ENCODE measurements around the gene NTSR1. TPM values are rescaled to one million over a fixed set of nuclear protein-coding genes. Genes with fewer than 3 reads are reported as not detected.

Gene NTSR1
- polyA plus RNA-seq, 1 experiment = 0.09 TPM

DNA sequence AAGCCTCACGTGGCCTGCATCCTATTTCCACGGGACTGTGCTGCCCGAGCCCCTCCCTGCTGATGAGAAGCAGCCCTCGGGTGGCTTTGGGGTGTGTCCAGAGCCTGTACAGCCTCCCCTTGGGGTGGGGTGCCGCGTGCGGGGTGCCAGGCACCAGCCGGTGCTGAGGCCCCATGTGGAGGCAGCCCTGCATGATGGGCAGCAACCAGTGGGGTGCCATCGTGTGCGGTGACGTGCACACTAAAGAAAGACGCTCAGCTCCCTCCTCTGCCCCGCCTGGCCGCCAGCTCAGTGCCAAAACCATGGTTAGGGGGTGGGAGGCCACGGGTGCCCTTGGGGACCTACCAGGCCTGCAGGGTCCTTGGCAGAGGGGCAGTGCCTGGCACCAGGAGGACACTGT is 26.2 kb downstream of the NTSR1 start:
- TF ChIP-seq CTCF (IDR thresholded peaks at IDR 0.05; ENCODE audit: low read depth, low read length) = no peak
- CTCF ChIA-PET = no interaction called here
- no peak overlapping the region for H3K4me3 ChIP-seq (ENCODE audit: low read depth, low read length)
- no peak for DNase-seq (ENCODE audit: low read depth, low spot score)
- peaks cover 12% of the 10 kb centered on the region for H3K27me3 ChIP-seq (ENCODE audit: control insufficient read depth, insufficient read depth, low read length)
- POLR2A ChIA-PET = no interaction called here
- no peak overlapping the region for H3K27ac ChIP-seq (ENCODE audit: low read depth, low read length)
- H3K9me3 ChIP-seq (ENCODE audit: control insufficient read depth, insufficient read depth, low read length) = peaks cover 3% of the 10 kb centered on the region

DNA sequence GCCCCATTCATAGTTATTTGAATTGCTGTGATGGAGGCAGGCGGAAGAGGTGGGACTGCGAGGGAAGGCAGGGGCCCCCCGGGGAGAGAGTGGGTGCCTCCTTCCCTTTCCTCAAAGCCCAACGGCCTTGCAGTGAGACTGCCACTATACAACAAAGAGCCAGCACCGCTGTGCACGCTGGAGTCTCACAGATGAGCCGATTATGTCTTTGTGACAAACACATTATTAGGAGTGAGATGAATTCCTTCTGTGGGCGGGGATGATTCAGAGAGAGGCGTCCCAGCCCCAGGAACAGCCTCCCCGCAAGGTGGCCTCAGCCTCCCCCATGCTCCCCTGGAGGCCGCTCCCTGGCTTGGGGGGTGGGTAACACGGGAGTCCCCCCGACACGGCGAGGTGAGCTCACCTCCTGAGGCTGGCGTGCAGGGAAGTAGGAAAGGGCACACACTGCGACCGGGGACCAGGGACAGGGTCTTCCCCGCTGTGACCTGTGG is 26.7 kb downstream of the NTSR1 start:
- no peak overlapping the region for H3K4me3 ChIP-seq (ENCODE audit: low read depth, low read length)
- CTCF ChIA-PET = no interaction called here
- H3K27me3 ChIP-seq (ENCODE audit: control insufficient read depth, insufficient read depth, low read length) = peaks cover 10% of the 10 kb centered on the region
- peaks cover 3% of the 10 kb centered on the region for H3K9me3 ChIP-seq (ENCODE audit: control insufficient read depth, insufficient read depth, low read length)
- no peak overlapping the region for H3K27ac ChIP-seq (ENCODE audit: low read depth, low read length)
- no peak for DNase-seq (ENCODE audit: low read depth, low spot score)
- TF ChIP-seq CTCF (IDR thresholded peaks at IDR 0.05; ENCODE audit: low read depth, low read length) = no peak
- POLR2A ChIA-PET = no interaction called here

- CTCF ChIA-PET = no interaction called here
- DNase-seq (ENCODE audit: low read depth, low spot score) = no peak
- peaks cover 8% of the 10 kb centered on the region for H3K27me3 ChIP-seq (ENCODE audit: control insufficient read depth, insufficient read depth, low read length)
- H3K4me3 ChIP-seq (ENCODE audit: low read depth, low read length) = no peak overlapping the region
- H3K9me3 ChIP-seq (ENCODE audit: control insufficient read depth, insufficient read depth, low read length) = no peaks in the 10 kb centered on the region; the same call in 1 of the 2 replicates
- TF ChIP-seq CTCF (IDR thresholded peaks at IDR 0.05; ENCODE audit: low read depth, low read length) = no peak
- no peak overlapping the region for H3K27ac ChIP-seq (ENCODE audit: low read depth, low read length)
- POLR2A ChIA-PET = no interaction called here
Observed at GRCh38 chr20:62736026-62736406, 27.4 kb downstream of the NTSR1 start.

DNA sequence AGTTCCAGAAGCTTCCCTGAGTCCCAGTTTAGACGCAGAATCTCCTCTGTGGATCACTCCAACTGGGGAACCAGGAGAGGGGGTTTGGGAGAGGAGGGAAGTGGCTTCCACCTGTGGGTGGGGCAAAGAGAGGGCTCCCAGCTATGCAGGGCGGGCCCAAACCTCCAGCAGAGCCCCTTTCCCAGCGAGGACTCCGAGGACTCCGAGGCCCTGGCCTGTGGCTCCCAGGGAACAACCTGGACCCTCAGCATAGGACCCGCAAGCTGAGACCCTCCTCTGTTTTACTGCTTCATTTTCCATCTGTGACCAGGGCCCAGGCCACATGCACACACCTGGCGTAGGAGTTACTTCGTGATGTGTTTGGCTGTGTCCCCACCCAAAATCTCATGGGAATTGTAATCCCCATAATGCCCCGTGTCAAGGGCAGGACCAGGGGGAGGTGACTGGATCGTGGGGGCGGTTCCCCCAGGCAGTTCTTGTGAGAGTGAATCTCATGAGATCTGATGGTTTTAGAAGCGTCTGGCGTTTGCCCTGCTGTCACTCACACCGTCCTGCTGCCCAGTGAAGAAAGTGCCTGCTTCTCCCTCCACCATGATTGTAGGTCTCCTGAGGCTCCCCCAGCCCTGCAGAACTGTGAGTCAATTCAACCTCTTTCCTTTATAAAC is 27.9 kb downstream of the NTSR1 start:
- POLR2A ChIA-PET = no interaction called here
- Histone ChIP-seq H3K27me3 (ENCODE audit: control insufficient read depth, insufficient read depth, low read length) (peaks cover 8% of the 10 kb centered on the region), H3K4me3 (ENCODE audit: low read depth, low read length) (no peak overlapping the region), H3K9me3 (ENCODE audit: control insufficient read depth, insufficient read depth, low read length) (no peaks in the 10 kb centered on the region; the same call in 1 of the 2 replicates), H3K27ac (ENCODE audit: low read depth, low read length) (no peak overlapping the region)
- CTCF ChIA-PET = no interaction called here
- TF ChIP-seq CTCF (IDR thresholded peaks at IDR 0.05; ENCODE audit: low read depth, low read length) = no peak
- no peak for DNase-seq (ENCODE audit: low read depth, low spot score)

DNA sequence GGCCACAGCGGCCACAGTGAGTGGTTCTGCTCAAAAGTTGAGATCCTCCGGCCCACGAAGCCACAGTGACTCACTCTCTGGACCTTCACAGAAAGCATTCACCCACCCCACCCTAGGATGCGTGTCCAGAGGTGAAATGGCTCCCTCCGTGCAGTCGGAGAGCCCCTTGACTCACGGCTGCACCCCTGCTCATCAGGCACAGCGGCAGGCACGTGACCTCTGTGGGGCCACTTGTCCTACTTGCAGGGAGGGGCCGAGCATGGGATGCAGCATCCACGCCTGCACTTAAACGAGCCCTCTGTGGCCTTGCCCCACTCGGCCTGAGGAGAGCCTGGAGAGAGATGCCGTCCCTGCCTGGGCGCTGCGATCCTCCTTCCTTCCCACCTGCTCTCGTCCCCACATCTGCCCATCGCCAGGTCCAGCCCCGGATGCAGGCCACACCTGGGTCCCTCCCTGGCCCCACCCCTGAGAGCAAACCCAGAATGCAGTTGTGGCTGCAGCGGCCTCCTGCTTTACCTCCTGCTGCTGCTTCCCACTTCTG is 28.7 kb downstream of the NTSR1 start:
- no peak for TF ChIP-seq CTCF (IDR thresholded peaks at IDR 0.05; ENCODE audit: low read depth, low read length)
- no peak overlapping the region for H3K27ac ChIP-seq (ENCODE audit: low read depth, low read length)
- H3K27me3 ChIP-seq (ENCODE audit: control insufficient read depth, insufficient read depth, low read length) = peaks cover 8% of the 10 kb centered on the region
- H3K9me3 ChIP-seq (ENCODE audit: control insufficient read depth, insufficient read depth, low read length) = no peaks in the 10 kb centered on the region; the same call in 1 of the 2 replicates
- DNase-seq (ENCODE audit: low read depth, low spot score) = no peak
- H3K4me3 ChIP-seq (ENCODE audit: low read depth, low read length) = no peak overlapping the region
- POLR2A ChIA-PET = no interaction called here
- CTCF ChIA-PET = no interaction called here

Data from AG04450 (cell line).